Thyroid gland (tissue), 4 donors: ENCODE results near the gene CMTM3. TPM values are rescaled to one million over a fixed set of nuclear protein-coding genes. Genes with fewer than 3 reads are reported as not detected.

Experiments
- DNase-seq, 2 donors: peaks; one replicate each; pipeline ENCODE4 v3.0.0-alpha.2; 2019
- H3K27ac ChIP-seq, 3 donors: fragments of 200-600 bp; sonication (generic); 1 replicate in 2 of 3; 2 replicates in 1 of 3; pipeline ENCODE4 v1.5.1; 2016 to 2019; ENCODE audit warnings: mild to moderate bottlenecking in 1 of 3, moderate library complexity in 1 of 3
- H3K27me3 ChIP-seq: fragments of 200-600 bp; sonication (generic); one replicate; pipeline ENCODE4 v1.5.1; 2019
- H3K36me3 ChIP-seq, 2 donors: fragments of 200-600 bp; sonication (generic); one replicate each; pipeline ENCODE4 v1.5.1; 2016 to 2019
- H3K4me1 ChIP-seq, 2 donors: fragments of 200-600 bp; sonication (generic); one replicate each; pipeline ENCODE4 v1.5.1; 2017 to 2019
- H3K4me3 ChIP-seq, 3 donors: fragments of 200-600 bp; sonication (generic); replicated peaks in 1 of 3; 1 replicate in 2 of 3; 2 replicates in 1 of 3; pipeline ENCODE4 v1.5.1; 2016; ENCODE audit warnings: mild to moderate bottlenecking in 1 of 3
- H3K9me3 ChIP-seq: fragments of 200-600 bp; sonication (generic); one replicate; pipeline ENCODE4 v1.5.1; 2017
- POLR2A ChIP-seq, 2 donors: fragments of 450-650 bp; IDR thresholded peaks; one replicate each; pipeline ENCODE4 v1.6.1; 2017; ENCODE audit warnings: antibody characterized with exemption in 2 of 2, mild to moderate bottlenecking in 2 of 2, moderate library complexity in 1 of 2
- WGBS, 2 donors: methylation state at CpG; one replicate each; pipeline ENCODE4 v1.1.5; 2017; 5-methylcytosine and 5-hydroxymethylcytosine counted together
- intact Hi-C: fragments of 100-400 bp; cut with DNase I; formaldehyde crosslinking; loops from one replicate; pipeline ENCODE4 v1.15.1; 2023
- total RNA-seq, 4 donors: library from RNA; depleted of rRNA; stranded (reverse); fragments of >200 nt; gene quantifications; one replicate each; pipeline ENCODE4 v1.2.3, GENCODE V29; 2016
- TF ChIP-seq, protein P1 (sequence below), 6 experiments: fragments of 200-600 bp in 3 of 6; fragments of 450-650 bp in 3 of 6; sonication (generic) in 3 of 6; IDR thresholded peaks; one replicate each; pipeline ENCODE4 v1.5.1; 2016 to 2019; ENCODE audit warnings: antibody characterized with exemption in 6 of 6, mild to moderate bottlenecking in 2 of 6, inconsistent platforms in 1 of 6, moderate library complexity in 1 of 6

Gene CMTM3
- total RNA-seq, 4 donors from 2014 or later, result 5.9 to 32.0 (median 21.3) TPM

DNA sequence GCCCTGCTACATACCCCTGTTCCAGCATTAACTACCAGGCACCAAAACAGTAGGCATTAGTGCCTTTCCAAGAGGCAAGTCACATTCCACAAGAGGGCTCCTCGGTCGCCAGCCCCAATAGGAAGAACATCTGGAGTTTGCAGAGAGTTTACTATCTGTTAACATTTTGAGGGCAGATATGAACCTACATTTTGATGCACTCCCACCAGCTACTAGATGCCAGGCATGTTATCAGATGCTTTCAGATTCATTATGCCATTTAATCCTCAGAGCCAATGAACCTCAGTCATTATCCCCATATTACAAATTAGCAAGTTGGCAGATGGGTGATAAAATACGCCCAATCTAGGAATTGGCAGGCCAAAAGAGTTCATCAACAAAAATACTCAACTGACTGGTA lies 29.4 kb upstream of the CMTM3 start:
- H3K9me3 ChIP-seq, result no peaks in the 10 kb centered on the region
- no peak overlapping the region for H3K4me3 ChIP-seq
- H3K27ac ChIP-seq, result no peak overlapping the region
- H3K36me3 ChIP-seq, result no peaks in the 10 kb centered on the region
- TF ChIP-seq, protein P1, sequence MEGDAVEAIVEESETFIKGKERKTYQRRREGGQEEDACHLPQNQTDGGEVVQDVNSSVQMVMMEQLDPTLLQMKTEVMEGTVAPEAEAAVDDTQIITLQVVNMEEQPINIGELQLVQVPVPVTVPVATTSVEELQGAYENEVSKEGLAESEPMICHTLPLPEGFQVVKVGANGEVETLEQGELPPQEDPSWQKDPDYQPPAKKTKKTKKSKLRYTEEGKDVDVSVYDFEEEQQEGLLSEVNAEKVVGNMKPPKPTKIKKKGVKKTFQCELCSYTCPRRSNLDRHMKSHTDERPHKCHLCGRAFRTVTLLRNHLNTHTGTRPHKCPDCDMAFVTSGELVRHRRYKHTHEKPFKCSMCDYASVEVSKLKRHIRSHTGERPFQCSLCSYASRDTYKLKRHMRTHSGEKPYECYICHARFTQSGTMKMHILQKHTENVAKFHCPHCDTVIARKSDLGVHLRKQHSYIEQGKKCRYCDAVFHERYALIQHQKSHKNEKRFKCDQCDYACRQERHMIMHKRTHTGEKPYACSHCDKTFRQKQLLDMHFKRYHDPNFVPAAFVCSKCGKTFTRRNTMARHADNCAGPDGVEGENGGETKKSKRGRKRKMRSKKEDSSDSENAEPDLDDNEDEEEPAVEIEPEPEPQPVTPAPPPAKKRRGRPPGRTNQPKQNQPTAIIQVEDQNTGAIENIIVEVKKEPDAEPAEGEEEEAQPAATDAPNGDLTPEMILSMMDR (IDR thresholded peaks at IDR 0.05), result no peak
- no peak for TF ChIP-seq POLR2A (IDR thresholded peaks at IDR 0.05)
- H3K4me1 ChIP-seq, result peaks cover 3 to 16% of the 10 kb centered on the region in 2 donors
- 97 to 98% methylated on average over 3 of the region's 3 CpGs for WGBS, 2 donors
- intact Hi-C loops, result no loop called here
- no peak for DNase-seq
- no peaks in the 10 kb centered on the region for H3K27me3 ChIP-seq

DNA sequence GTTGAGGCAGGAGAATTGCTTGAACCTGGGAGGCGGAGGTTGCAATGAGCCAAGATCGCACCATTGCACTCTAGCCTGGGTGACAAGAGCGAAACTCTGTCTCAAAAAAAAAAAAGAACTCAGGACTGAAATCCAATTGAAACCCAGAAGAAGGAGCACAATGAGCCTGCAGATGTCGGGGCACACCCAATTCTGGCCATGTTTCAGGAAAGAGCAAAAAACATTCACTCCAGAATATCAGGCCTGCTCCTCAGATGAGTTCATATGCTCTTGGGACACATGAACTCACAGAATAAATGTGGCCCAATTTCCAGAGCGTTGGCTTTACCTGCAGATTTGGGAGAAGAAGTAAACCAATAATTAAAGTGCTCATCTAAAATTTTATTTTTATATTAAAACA lies 28.2 kb upstream of the CMTM3 start:
- no peak for TF ChIP-seq POLR2A (IDR thresholded peaks at IDR 0.05)
- TF ChIP-seq, protein P1 (IDR thresholded peaks at IDR 0.05), result no peak
- 88 to 94% methylated on average over 5 of the region's 5 CpGs for WGBS, 2 donors
- Histone ChIP-seq H3K27me3 (no peaks in the 10 kb centered on the region), H3K36me3 (no peaks in the 10 kb centered on the region), H3K4me3 (no peak overlapping the region), H3K27ac (no peak overlapping the region), H3K4me1 (peaks cover 10 to 28% of the 10 kb centered on the region in 2 donors), H3K9me3 (no peaks in the 10 kb centered on the region)
- DNase-seq, result no peak
- intact Hi-C loops, result no loop called here

DNA sequence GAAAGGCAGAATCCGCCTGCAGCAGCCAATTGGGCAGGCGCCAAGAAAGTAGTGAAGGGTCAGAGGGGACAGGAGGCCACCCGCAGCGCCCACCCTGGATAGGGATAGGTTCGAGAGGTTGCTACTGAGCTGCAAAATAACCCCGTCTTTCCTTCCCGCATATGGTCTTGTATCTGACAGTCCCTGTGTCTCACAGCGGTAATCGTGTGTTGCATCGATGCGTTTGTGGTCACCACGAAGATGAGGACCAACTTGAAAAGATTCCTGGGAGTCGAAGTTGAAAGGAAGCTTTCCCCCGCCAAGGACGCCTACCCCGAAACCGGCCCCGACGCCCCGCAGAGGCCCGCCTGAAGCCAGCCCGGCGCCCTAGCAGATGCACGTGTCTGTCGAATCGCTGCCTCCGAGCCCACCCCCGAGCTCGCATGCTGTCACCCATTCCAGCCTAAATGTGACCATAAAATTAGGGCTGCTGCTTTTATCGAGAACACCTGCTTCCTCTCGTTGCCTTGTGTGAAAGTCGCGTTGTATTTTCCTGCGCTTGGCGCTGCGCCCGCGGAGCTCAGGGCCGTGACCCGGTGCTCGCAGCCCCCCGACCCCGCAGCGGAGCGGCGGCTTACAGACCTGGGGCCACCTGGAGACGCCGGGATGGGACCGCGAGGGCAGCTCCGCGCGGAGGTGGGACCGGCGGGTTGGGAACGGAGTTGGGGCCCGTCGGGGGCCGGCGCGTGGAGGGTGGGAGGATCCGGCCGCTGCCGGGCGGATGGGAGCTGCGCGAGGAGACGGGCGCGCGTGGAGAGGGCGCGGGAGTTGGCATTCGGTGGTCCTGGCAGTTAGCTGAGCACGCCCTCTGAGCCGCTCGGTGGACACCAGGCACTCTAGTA lies 25.6 kb upstream of the CMTM3 start, which contains the start of gene CMTM2:
TSS of gene CMTM2 (plus strand) at position 813 of the 881 bp plus-strand sequence. CDS start 145 bp downstream, outside the sequence.
- peaks cover 15 to 34% of the 10 kb centered on the region in 2 donors for H3K4me1 ChIP-seq
- no peak for TF ChIP-seq POLR2A (IDR thresholded peaks at IDR 0.05)
- TF ChIP-seq, protein P1 (IDR thresholded peaks at IDR 0.05), result no peak
- H3K27me3 ChIP-seq, result no peaks in the 10 kb centered on the region
- no peaks in the 10 kb centered on the region for H3K9me3 ChIP-seq
- WGBS, 2 donors, result 40 to 46% methylated on average over 72 to 76 of the region's 77 CpGs
- no peak within 1 kb of the TSS for H3K4me3 ChIP-seq
- no peak for DNase-seq
- H3K36me3 ChIP-seq, result no peaks in the 10 kb centered on the region
- intact Hi-C loops, result no loop called here
- peak within 1 kb of the TSS in 1 of 3 donors; percentile 57 for H3K27ac ChIP-seq

DNA sequence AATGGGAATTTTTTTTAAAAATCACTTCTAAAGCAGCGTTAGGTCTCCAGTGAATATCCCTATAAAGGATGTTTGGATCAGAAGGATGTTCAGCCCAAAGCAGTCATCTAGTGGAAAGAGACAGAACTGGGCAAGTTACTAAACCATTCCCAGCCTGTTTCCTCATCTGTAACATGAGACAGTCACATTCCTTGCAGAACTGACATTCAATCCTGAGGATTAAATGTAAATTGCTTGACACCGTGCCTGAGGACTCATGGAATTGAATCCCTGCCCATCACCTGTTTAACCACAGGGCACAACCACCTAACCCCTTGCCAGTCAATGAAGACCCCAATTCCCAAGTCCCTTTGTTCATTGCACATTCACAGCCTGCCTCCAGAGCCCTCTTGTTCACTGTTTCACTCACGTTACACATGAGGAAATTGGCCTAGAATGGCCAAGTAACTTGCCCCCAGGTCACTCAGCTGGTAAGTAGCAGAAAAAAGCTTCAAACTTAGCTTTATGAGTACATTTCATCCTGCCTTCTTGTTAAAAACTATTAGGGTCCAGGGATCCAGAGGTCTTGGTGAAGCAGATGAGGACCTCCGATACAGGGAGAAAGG lies 23.8 kb upstream of the CMTM3 start:
- no peaks in the 10 kb centered on the region for H3K9me3 ChIP-seq

More for the DNA sequence above, 23.8 kb upstream of the CMTM3 start:
- Histone ChIP-seq H3K4me1 (peaks cover 15 to 34% of the 10 kb centered on the region in 2 donors), H3K27me3 (no peaks in the 10 kb centered on the region), H3K27ac (peak overlapping the region; percentile 24 to 71 (median 57)), H3K4me3 (no peak overlapping the region), H3K36me3 (no peaks in the 10 kb centered on the region)
- DNase-seq, result no peak
- intact Hi-C loops, result no loop called here
- 70 to 73% methylated on average over 4 of the region's 4 CpGs for WGBS, 2 donors
- TF ChIP-seq POLR2A (IDR thresholded peaks at IDR 0.05), result no peak
- TF ChIP-seq, protein P1 (IDR thresholded peaks at IDR 0.05), result no peak
